AG04449 (cell line): ENCODE results near the gene SF3A1.

Source experiments
- CTCF ChIA-PET: fragments of 350-600 bp; formaldehyde crosslinking; extraction: SDS; loops from one replicate; lab custom pipeline; 2021; ENCODE audit warnings: antibody characterized with exemption; lab: Yijun Ruan, JAX
- POLR2A ChIA-PET: fragments of 400-600, 350-600 bp; formaldehyde crosslinking; extraction: SDS; loops from one replicate; lab custom pipeline; 2020; ENCODE audit warnings: antibody characterized with exemption, inconsistent platforms; lab: Yijun Ruan, JAX
- DNase-seq: peaks from one replicate; pipeline ENCODE4 v3.0.0-alpha.2; 2010; ENCODE audit warnings: low read depth, low spot score
- H3K4me3 ChIP-seq: 2 replicates; pipeline ENCODE4 v1.5.1; 2011; ENCODE audit warnings: low read depth, mild to moderate bottlenecking, control low read depth, low read length
- TF ChIP-seq, protein P1 (sequence below): IDR thresholded peaks from one replicate; pipeline ENCODE4 v1.5.1; 2011; ENCODE audit warnings: mild to moderate bottlenecking, moderate library complexity, low read length, control low read depth, inconsistent platforms; ENCODE audit not compliant: insufficient read depth; ENCODE audit errors: missing control alignments

Gene SF3A1

GRCh38 chr22:30336752-30337460 is 19.8 kb downstream of the SF3A1 start:
- DNase-seq: no peak
- POLR2A ChIA-PET: no interaction called here
- TF ChIP-seq, protein P1, sequence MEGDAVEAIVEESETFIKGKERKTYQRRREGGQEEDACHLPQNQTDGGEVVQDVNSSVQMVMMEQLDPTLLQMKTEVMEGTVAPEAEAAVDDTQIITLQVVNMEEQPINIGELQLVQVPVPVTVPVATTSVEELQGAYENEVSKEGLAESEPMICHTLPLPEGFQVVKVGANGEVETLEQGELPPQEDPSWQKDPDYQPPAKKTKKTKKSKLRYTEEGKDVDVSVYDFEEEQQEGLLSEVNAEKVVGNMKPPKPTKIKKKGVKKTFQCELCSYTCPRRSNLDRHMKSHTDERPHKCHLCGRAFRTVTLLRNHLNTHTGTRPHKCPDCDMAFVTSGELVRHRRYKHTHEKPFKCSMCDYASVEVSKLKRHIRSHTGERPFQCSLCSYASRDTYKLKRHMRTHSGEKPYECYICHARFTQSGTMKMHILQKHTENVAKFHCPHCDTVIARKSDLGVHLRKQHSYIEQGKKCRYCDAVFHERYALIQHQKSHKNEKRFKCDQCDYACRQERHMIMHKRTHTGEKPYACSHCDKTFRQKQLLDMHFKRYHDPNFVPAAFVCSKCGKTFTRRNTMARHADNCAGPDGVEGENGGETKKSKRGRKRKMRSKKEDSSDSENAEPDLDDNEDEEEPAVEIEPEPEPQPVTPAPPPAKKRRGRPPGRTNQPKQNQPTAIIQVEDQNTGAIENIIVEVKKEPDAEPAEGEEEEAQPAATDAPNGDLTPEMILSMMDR: no peak
- CTCF ChIA-PET: interaction anchor here (1.2 kb wide), 2 partner anchors 9 to 51 kb away, joined by 3 to 4 read pairs; partner anchors contain the start of gene RNF215
- H3K4me3 ChIP-seq: no peak overlapping the region

GRCh38 chr22:30335236-30335635 is 21.5 kb downstream of the SF3A1 start:
- ChIA-PET CTCF (interaction anchor here (0.9 to 1.4 kb wide), 3 partner anchors 12 to 51 kb away, joined by 3 to 10 read pairs (median 3); no protein-coding TSS in a partner anchor), POLR2A (no interaction called here)
- no peak overlapping the region for H3K4me3 ChIP-seq
- DNase-seq: no peak
- TF ChIP-seq, protein P1: no peak

DNA sequence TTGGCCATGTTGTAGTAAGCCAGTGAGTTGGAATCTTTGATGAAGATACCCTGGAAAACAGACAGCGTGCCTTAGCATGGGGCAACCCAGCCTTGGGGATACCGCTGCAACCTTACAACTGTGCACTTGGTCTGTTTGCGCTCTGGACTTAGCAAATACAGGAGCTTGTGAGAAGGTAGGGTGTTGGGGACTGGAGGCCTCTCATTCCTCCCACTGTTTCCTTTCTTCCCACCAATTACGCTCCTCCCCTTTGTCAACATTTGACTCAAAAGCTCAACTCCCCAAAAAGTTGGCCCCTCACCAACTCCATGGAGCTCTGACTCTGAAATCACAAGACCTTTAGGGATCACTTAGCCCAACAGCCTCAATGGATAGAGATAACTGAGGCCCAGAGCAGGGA is 22.0 kb downstream of the SF3A1 start:
- POLR2A ChIA-PET: no interaction called here
- CTCF ChIA-PET: interaction anchor here (1.0 to 1.4 kb wide), 2 partner anchors 13 to 47 kb away, joined by 3 to 10 read pairs; no protein-coding TSS in a partner anchor
- no peak for DNase-seq
- TF ChIP-seq, protein P1: no peak
- no peak overlapping the region for H3K4me3 ChIP-seq

- no peak for DNase-seq
- CTCF ChIA-PET: interaction anchor here (1.4 to 2.2 kb wide), 2 partner anchors 45 to 47 kb away, joined by 3 to 10 read pairs; partner anchors contain the start of gene CASTOR1
- TF ChIP-seq, protein P1: no peak
- POLR2A ChIA-PET: no interaction called here
- no peak overlapping the region for H3K4me3 ChIP-seq
These were observed 23.0 kb downstream of the SF3A1 start for GRCh38 chr22:30333707-30334087.

DNA sequence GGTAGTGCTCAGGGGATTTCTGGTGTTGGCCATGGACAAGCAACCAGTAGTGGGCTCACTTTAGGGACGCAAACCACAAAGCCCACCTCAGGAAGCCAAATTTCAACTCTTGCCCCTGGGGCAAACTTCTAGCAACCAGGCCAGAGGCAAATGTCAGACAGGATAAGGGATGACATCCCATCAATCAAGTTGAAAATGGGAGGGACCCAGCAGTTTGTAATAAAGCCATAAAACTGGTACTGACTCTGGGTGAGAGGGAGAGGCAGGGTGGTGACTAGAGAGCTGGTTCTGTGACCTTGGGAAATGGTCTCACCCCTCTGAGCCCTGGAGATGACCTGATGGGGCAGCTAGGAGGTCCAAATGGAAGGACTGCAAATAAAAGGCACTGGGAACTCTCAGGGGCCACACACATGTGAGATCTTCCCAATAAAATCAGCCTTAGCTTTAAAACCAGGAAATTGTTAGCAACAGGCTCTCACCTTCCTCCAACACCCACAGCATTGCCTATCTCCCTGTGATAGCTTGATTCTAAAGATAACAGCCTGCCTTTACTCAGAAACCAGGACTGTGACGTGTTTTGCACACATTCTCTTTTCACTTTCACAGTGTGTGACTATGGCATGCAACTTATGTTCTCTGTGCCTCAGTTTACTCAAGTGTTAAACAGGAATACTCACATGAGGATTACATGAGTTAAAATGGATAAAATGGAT is 23.5 kb downstream of the SF3A1 start:
- TF ChIP-seq, protein P1: no peak
- CTCF ChIA-PET: interaction anchor here (1.4 to 2.2 kb wide), 3 partner anchors 45 to 225 kb away, joined by 3 to 10 read pairs (median 5); partner anchors contain the start of gene CASTOR1
- DNase-seq: no peak
- POLR2A ChIA-PET: no interaction called here
- no peak overlapping the region for H3K4me3 ChIP-seq

GRCh38 chr22:30332551-30332950 is 24.1 kb downstream of the SF3A1 start:
- POLR2A ChIA-PET: no interaction called here
- H3K4me3 ChIP-seq: no peak overlapping the region
- TF ChIP-seq, protein P1: no peak
- CTCF ChIA-PET: interaction anchor here (1.4 to 2.2 kb wide), 3 partner anchors 44 to 224 kb away, joined by 3 to 10 read pairs (median 5); partner anchors contain the start of gene CASTOR1
- DNase-seq: no peak
